Nephron (organoid): ENCODE data around the gene MAB21L4.
A peak's percentile ranks its signal among the peaks of the same experiment; 100 is the strongest.

ENCODE experiments used
- H3K27ac Mint-ChIP-seq, 3 experiments: 2 replicates each; pipeline ENCODE4 v1.8.0; 2020; ENCODE audit warnings: mixed read lengths in 3 of 3, mild to moderate bottlenecking in 2 of 3, moderate library complexity in 1 of 3
- H3K27me3 Mint-ChIP-seq: 2 replicates; pipeline ENCODE4 v1.8.0; 2021; ENCODE audit warnings: low read depth, mild to moderate bottlenecking, moderate library complexity, mixed read lengths
- H3K36me3 Mint-ChIP-seq: 2 replicates; pipeline ENCODE4 v1.8.0; 2020; ENCODE audit warnings: low read depth, mixed read lengths
- H3K4me1 Mint-ChIP-seq: 2 replicates; pipeline ENCODE4 v1.8.0; 2020; ENCODE audit warnings: mixed read lengths
- H3K4me3 Mint-ChIP-seq, 3 experiments: 2 replicates each; pipeline ENCODE4 v1.8.0; 2020; ENCODE audit warnings: mild to moderate bottlenecking in 3 of 3, mixed read lengths in 3 of 3, moderate library complexity in 2 of 3
- H3K9me3 Mint-ChIP-seq: 2 replicates; pipeline ENCODE4 v1.8.0; 2020; ENCODE audit warnings: mixed read lengths
- CTCF ChIP-seq, 3 experiments: fragments of 200-600 bp; sonication (generic); IDR thresholded peaks; one replicate each; pipeline ENCODE4 v1.5.0; 2021; ENCODE audit warnings: antibody characterized with exemption in 3 of 3; ENCODE audit not compliant: unreplicated experiment in 3 of 3

MAB21L4 gene

DNA sequence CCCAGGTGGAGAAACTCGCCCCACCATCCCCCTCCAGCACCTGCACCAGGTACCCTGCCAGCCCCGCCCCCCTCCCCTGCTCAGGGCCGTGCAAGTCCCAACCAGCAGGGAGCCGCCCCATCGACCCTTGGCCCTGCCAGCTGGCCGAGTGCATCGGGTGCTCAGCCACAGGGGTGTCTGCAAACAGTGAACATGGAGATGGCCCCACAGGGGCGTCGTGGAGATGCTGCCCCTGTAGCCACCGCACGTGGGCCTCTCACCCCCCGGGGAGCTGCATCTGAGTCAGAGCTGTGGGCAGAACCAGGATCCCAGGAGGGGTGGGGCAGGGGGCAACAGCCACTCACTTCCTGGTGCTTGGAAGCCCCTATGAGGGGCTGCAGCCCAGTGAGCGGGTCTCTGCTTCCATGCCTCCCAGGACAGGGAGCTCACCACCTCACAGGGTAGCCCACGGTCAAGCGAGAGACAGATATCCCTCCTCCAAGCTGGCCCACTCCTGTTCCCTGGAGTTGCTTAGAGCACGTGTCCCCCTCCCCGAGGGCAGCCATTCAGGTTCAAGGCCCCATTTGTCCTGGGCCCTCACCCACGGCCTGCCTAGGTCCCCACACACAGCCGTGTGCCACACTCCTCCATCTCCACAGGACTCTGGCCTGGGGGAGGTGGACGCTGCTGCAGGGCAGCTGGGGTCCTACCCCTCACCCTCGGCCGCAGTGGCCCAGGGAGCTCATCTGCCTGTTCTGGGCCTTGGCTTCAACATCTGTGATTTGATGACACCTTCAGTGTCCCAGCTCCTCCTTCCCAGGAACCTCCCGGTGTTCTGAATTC, 1.1 kb upstream of the MAB21L4 start:
- no peak overlapping the region for H3K4me3 Mint-ChIP-seq
- peaks cover 16% of the 10 kb centered on the region for H3K27me3 Mint-ChIP-seq
- TF ChIP-seq CTCF (IDR thresholded peaks at IDR 0.05; ENCODE audit: unreplicated experiment in 3 of 3): no peak
- H3K36me3 Mint-ChIP-seq: no peaks in the 10 kb centered on the region
- H3K27ac Mint-ChIP-seq: no peak overlapping the region
- H3K4me1 Mint-ChIP-seq: no peaks in the 10 kb centered on the region
- peaks cover 6% of the 10 kb centered on the region for H3K9me3 Mint-ChIP-seq

DNA sequence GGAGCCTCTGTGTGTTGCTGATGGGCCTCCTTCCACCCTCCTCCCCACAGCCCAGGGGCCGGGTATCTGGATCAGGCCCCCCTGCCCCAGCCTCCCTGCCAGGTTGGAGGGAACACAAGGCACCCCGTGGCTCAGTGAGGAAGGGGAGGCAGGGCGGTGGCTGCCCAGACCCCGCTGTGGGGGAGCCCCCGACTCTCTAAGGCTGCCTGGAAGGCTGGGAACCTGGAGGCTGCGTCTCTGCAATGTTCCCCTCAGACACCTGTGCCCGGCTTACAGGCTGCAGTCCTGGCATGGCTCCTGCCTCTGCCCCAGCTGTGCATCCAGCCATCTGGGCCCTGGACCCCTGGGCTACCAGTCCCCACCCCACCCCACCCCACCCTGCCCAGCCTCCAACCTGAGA, 438 bp upstream of the MAB21L4 start:
- Mint-ChIP-seq H3K4me3 (no peak overlapping the region), H3K4me1 (no peaks in the 10 kb centered on the region), H3K27ac (no peak overlapping the region), H3K27me3 (peaks cover 12% of the 10 kb centered on the region), H3K36me3 (no peaks in the 10 kb centered on the region), H3K9me3 (peaks cover 3% of the 10 kb centered on the region)
- no peak for TF ChIP-seq CTCF (IDR thresholded peaks at IDR 0.05; ENCODE audit: unreplicated experiment in 3 of 3)

DNA sequence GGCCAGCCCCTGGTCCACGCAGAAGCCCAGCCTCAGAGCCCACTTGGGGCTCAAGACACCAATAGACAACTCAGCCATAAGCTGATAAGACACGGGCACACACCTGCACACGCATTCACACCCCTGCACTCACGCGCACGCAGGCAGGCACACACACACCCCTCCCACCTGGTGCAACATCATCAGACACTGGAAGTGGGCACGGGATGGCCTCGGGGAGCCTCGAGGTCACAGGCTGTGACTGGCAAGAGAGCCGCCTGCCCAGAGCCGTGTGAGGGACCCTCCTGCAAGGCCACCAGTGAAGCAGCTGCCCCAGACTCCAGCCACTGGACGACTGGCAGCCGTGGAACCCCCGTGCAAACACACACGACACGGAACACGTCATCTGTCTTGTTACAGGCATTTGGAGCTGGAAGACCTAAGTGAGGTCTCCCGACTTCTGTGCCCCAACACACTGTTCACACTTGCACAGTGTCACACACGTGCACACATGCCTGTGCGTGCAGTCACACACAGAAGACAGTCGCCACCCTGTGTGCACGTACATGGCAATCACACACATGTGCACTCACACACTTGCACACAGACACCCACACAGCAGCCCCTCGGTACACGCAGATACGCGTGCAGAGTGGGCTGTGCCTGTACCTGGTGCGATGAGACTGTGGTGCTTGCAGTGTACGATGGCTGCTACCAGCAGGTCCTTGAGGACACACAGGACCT, 959 bp downstream of the MAB21L4 start:
- no peak overlapping the region for H3K4me3 Mint-ChIP-seq
- no peak for TF ChIP-seq CTCF (IDR thresholded peaks at IDR 0.05; ENCODE audit: unreplicated experiment in 3 of 3)
- no peak overlapping the region for H3K27ac Mint-ChIP-seq
- H3K36me3 Mint-ChIP-seq: no peaks in the 10 kb centered on the region
- H3K9me3 Mint-ChIP-seq: no peaks in the 10 kb centered on the region
- H3K4me1 Mint-ChIP-seq: no peaks in the 10 kb centered on the region
- H3K27me3 Mint-ChIP-seq: peaks cover 8% of the 10 kb centered on the region

- H3K9me3 Mint-ChIP-seq: no peaks in the 10 kb centered on the region
- H3K36me3 Mint-ChIP-seq: no peaks in the 10 kb centered on the region
- no peaks in the 10 kb centered on the region for H3K4me1 Mint-ChIP-seq
- no peak overlapping the region for H3K4me3 Mint-ChIP-seq
- H3K27me3 Mint-ChIP-seq: peaks cover 8% of the 10 kb centered on the region
- no peak overlapping the region for H3K27ac Mint-ChIP-seq
- no peak for TF ChIP-seq CTCF (IDR thresholded peaks at IDR 0.05; ENCODE audit: unreplicated experiment in 3 of 3)
These were observed 1.9 kb downstream of the MAB21L4 start for GRCh38 chr2:240894006-240894405.

- H3K4me1 Mint-ChIP-seq: no peaks in the 10 kb centered on the region
- TF ChIP-seq CTCF (IDR thresholded peaks at IDR 0.05; ENCODE audit: unreplicated experiment in 3 of 3): no peak
- H3K36me3 Mint-ChIP-seq: no peaks in the 10 kb centered on the region
- peak overlapping the region in 2 of 3 experiments; percentile 43 to 48 for H3K27ac Mint-ChIP-seq
- H3K9me3 Mint-ChIP-seq: no peaks in the 10 kb centered on the region
- peaks cover 8% of the 10 kb centered on the region for H3K27me3 Mint-ChIP-seq
- H3K4me3 Mint-ChIP-seq: no peak overlapping the region
These were observed 2.6 kb downstream of the MAB21L4 start for GRCh38 chr2:240893363-240893844.
